ENCODE measurements around the gene LYZ. TPM values are rescaled to one million over a fixed set of nuclear protein-coding genes. Genes with fewer than 3 reads are reported as not detected.

LYZ gene
- total RNA-seq, 2 donors from 2014 or later, result 20.6 to 162 TPM

GRCh38 chr12:69318225-69318624 is 30.0 kb upstream of the LYZ start:
- no peak for DNase-seq
- TF ChIP-seq CTCF (IDR thresholded peaks at IDR 0.05), result no peak
- intact Hi-C loops (cut with DNase I), result no loop called here
- H3K36me3 ChIP-seq, result no peaks in the 10 kb centered on the region
- no peak overlapping the region for H3K4me3 ChIP-seq
- no peak overlapping the region for H3K27ac ChIP-seq
- no peaks in the 10 kb centered on the region for H3K9me3 ChIP-seq
- H3K4me1 ChIP-seq, result no peaks in the 10 kb centered on the region
- H3K9ac ChIP-seq (ENCODE audit: low read depth in 2 of 2, low read length in 2 of 2), result no peak overlapping the region
- H3K27me3 ChIP-seq, result no peaks in the 10 kb centered on the region

DNA sequence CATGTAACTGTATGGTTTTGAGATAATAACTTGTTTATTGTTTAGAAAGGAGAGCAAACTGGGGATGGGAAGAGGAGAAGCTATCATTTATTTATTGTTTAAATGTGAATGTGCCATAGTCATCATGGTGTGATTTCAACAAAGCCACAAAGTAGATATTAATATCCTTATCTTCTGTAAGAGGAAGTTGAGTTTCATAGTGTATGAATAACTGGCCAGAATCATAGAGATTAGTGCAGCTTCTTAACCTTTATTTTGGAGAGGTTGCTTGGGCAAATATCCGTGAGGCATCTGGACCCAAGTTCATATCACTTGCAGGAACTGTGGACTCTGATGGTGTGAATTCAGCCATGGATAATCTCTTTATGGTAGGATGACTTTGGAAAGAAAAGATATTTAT is 26.8 kb upstream of the LYZ start:
- no peak for TF ChIP-seq CTCF (IDR thresholded peaks at IDR 0.05)
- H3K9me3 ChIP-seq, result no peaks in the 10 kb centered on the region
- no peaks in the 10 kb centered on the region for H3K36me3 ChIP-seq
- intact Hi-C loops (cut with DNase I), result no loop called here
- no peak overlapping the region for H3K9ac ChIP-seq (ENCODE audit: low read depth in 2 of 2, low read length in 2 of 2)
- H3K27me3 ChIP-seq, result no peaks in the 10 kb centered on the region
- H3K27ac ChIP-seq, result no peak overlapping the region
- no peak for DNase-seq
- no peaks in the 10 kb centered on the region for H3K4me1 ChIP-seq
- H3K4me3 ChIP-seq, result no peak overlapping the region

- no peaks in the 10 kb centered on the region for H3K36me3 ChIP-seq
- no peak for TF ChIP-seq CTCF (IDR thresholded peaks at IDR 0.05)
- intact Hi-C loops (cut with DNase I), result no loop called here
- no peaks in the 10 kb centered on the region for H3K4me1 ChIP-seq
- H3K27ac ChIP-seq, result no peak overlapping the region
- no peaks in the 10 kb centered on the region for H3K27me3 ChIP-seq
- H3K9ac ChIP-seq (ENCODE audit: low read depth in 2 of 2, low read length in 2 of 2), result no peak overlapping the region
- H3K9me3 ChIP-seq, result no peaks in the 10 kb centered on the region
- no peak for DNase-seq
- no peak overlapping the region for H3K4me3 ChIP-seq
These were observed 23.2 kb upstream of the LYZ start for GRCh38 chr12:69324797-69325466.

DNA sequence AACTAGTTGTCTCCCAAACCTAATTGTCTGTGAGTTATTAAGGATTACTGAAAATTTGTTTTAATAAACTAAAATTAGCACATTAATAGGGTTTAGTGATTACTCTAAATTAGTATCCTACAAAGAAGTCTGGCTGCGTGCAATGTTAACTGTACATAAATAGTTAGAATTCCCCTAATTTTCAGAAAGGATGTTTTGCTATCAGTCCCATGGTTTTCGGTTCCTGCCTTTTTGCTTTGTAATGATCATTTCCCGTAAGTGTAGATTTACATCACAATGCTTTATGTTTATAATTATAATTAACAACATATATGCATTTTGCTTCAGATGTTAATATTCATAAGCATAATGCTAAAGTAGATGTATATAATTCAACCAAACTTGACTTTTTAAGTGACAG is 19.8 kb upstream of the LYZ start:
- intact Hi-C loops (cut with DNase I), result no loop called here
- no peaks in the 10 kb centered on the region for H3K27me3 ChIP-seq
- H3K4me3 ChIP-seq, result no peak overlapping the region
- TF ChIP-seq CTCF (IDR thresholded peaks at IDR 0.05), result no peak
- no peaks in the 10 kb centered on the region for H3K36me3 ChIP-seq
- H3K27ac ChIP-seq, result no peak overlapping the region
- H3K9ac ChIP-seq (ENCODE audit: low read depth in 2 of 2, low read length in 2 of 2), result no peak overlapping the region
- DNase-seq, result no peak
- no peaks in the 10 kb centered on the region for H3K4me1 ChIP-seq
- no peaks in the 10 kb centered on the region for H3K9me3 ChIP-seq

- H3K27ac ChIP-seq, result peak overlapping the region; percentile 86
- no peak overlapping the region for H3K4me3 ChIP-seq
- TF ChIP-seq CTCF (IDR thresholded peaks at IDR 0.05), result no peak
- no peaks in the 10 kb centered on the region for H3K27me3 ChIP-seq
- H3K9me3 ChIP-seq, result no peaks in the 10 kb centered on the region
- H3K9ac ChIP-seq (ENCODE audit: low read depth in 2 of 2, low read length in 2 of 2), result peak overlapping the region in 1 of 2 donors; percentile 89
- intact Hi-C loops (cut with DNase I), result no loop called here
- no peaks in the 10 kb centered on the region for H3K4me1 ChIP-seq
- no peak for DNase-seq
- no peaks in the 10 kb centered on the region for H3K36me3 ChIP-seq
These were observed 18.3 kb upstream of the LYZ start for GRCh38 chr12:69329669-69330428.

Measured in colonic mucosa (tissue), 4 donors.